ENCODE data around the gene KCNK2.

Gene KCNK2

GRCh38 chr1:215052256-215053015, 30.1 kb upstream of the KCNK2 start:
- in situ Hi-C loops (cut with MboI; ENCODE audit: low sequenced_read_pairs, unreplicated experiment): no loop called here
- TF ChIP-seq CTCF (IDR thresholded peaks at IDR 0.05; ENCODE audit: borderline replicate concordance, control extremely low read depth, extremely low read depth, insufficient read depth, missing control alignments): no peak
- no peak for DNase-seq (ENCODE audit: low spot score)

GRCh38 chr1:215054266-215054665, 28.3 kb upstream of the KCNK2 start:
- no peak for DNase-seq (ENCODE audit: low spot score)
- in situ Hi-C loops (cut with MboI; ENCODE audit: low sequenced_read_pairs, unreplicated experiment): no loop called here
- TF ChIP-seq CTCF (IDR thresholded peaks at IDR 0.05; ENCODE audit: borderline replicate concordance, control extremely low read depth, extremely low read depth, insufficient read depth, missing control alignments): no peak

GRCh38 chr1:215055281-215055935, 27.1 kb upstream of the KCNK2 start:
- DNase-seq (ENCODE audit: low spot score): no peak
- in situ Hi-C loops (cut with MboI; ENCODE audit: low sequenced_read_pairs, unreplicated experiment): no loop called here
- TF ChIP-seq CTCF (IDR thresholded peaks at IDR 0.05; ENCODE audit: borderline replicate concordance, control extremely low read depth, extremely low read depth, insufficient read depth, missing control alignments): no peak

GRCh38 chr1:215056584-215056983, 26.0 kb upstream of the KCNK2 start:
- in situ Hi-C loops (cut with MboI; ENCODE audit: low sequenced_read_pairs, unreplicated experiment): no loop called here
- no peak for DNase-seq (ENCODE audit: low spot score)
- TF ChIP-seq CTCF (IDR thresholded peaks at IDR 0.05; ENCODE audit: borderline replicate concordance, control extremely low read depth, extremely low read depth, insufficient read depth, missing control alignments): no peak

GRCh38 chr1:215059947-215060346, 22.6 kb upstream of the KCNK2 start:
- no peak for DNase-seq (ENCODE audit: low spot score)
- in situ Hi-C loops (cut with MboI; ENCODE audit: low sequenced_read_pairs, unreplicated experiment): no loop called here
- no peak for TF ChIP-seq CTCF (IDR thresholded peaks at IDR 0.05; ENCODE audit: borderline replicate concordance, control extremely low read depth, extremely low read depth, insufficient read depth, missing control alignments)

GRCh38 chr1:215064327-215064726, 18.2 kb upstream of the KCNK2 start:
- no peak for DNase-seq (ENCODE audit: low spot score)
- no peak for TF ChIP-seq CTCF (IDR thresholded peaks at IDR 0.05; ENCODE audit: borderline replicate concordance, control extremely low read depth, extremely low read depth, insufficient read depth, missing control alignments)
- in situ Hi-C loops (cut with MboI; ENCODE audit: low sequenced_read_pairs, unreplicated experiment): no loop called here
